HG03378 (cell line): Measurements from ENCODE around the gene NANS.
"Not testable (repeated sequence)": the region's sequence is repeated elsewhere in the genome, so short reads cannot be mapped to it uniquely, and the experiment has no call there.

Experiments
- ATAC-seq: cut with Tn5 transposase; IDR thresholded peaks from one replicate; pipeline ENCODE4 v1.9.1; 2021; ENCODE audit warnings: mild to moderate bottlenecking, moderate library complexity; ENCODE audit not compliant: unreplicated experiment

The NANS gene

GRCh38 chr9:98074115-98074990 is 17.8 kb downstream of the NANS start:
- ATAC-seq: no peak

- no peak for ATAC-seq
These were observed 18.8 kb downstream of the NANS start for GRCh38 chr9:98075332-98075805.

- ATAC-seq: not testable (repeated sequence)
These were observed 20.0 kb downstream of the NANS start for GRCh38 chr9:98076514-98076890.

- no peak for ATAC-seq
These were observed 22.4 kb downstream of the NANS start for GRCh38 chr9:98078895-98079294.

GRCh38 chr9:98080326-98080725 is 23.8 kb downstream of the NANS start:
- ATAC-seq: no peak

- no peak for ATAC-seq
These were observed 24.2 kb downstream of the NANS start for GRCh38 chr9:98080780-98081179.

GRCh38 chr9:98081477-98082219 is 25.1 kb downstream of the NANS start:
- no peak for ATAC-seq

GRCh38 chr9:98083061-98083501 is 26.5 kb downstream of the NANS start:
- ATAC-seq: no peak

- no peak for ATAC-seq
These were observed 27.1 kb downstream of the NANS start for GRCh38 chr9:98083566-98084183.

- no peak for ATAC-seq
These were observed 27.9 kb downstream of the NANS start for GRCh38 chr9:98084396-98084795.

GRCh38 chr9:98085058-98085457 is 28.5 kb downstream of the NANS start:
- no peak for ATAC-seq

- no peak for ATAC-seq
These were observed 29.4 kb downstream of the NANS start for GRCh38 chr9:98085944-98086343.

- no peak for ATAC-seq
These were observed 29.9 kb downstream of the NANS start for GRCh38 chr9:98086461-98086860.

GRCh38 chr9:98087420-98088354 is 31.2 kb downstream of the NANS start:
- ATAC-seq: no peak

- ATAC-seq: not testable (repeated sequence)
These were observed 34.1 kb downstream of the NANS start for GRCh38 chr9:98090674-98091073.

- ATAC-seq: no peak
These were observed 35.4 kb downstream of the NANS start for GRCh38 chr9:98091735-98092612.

GRCh38 chr9:98092613-98092931 is 36.0 kb downstream of the NANS start:
- ATAC-seq: no peak

GRCh38 chr9:98094316-98094715 is 37.8 kb downstream of the NANS start:
- ATAC-seq: no peak

GRCh38 chr9:98094851-98095250 is 38.3 kb downstream of the NANS start:
- ATAC-seq: no peak

GRCh38 chr9:98095401-98095800 is 38.9 kb downstream of the NANS start:
- ATAC-seq: no peak
